ENCODE data around the gene TSR3. TPM values are rescaled to one million over a fixed set of nuclear protein-coding genes. Genes with fewer than 3 reads are reported as not detected.

TSR3 gene
- total RNA-seq, 1 experiment from 2014 or later, result 58.8 TPM

DNA sequence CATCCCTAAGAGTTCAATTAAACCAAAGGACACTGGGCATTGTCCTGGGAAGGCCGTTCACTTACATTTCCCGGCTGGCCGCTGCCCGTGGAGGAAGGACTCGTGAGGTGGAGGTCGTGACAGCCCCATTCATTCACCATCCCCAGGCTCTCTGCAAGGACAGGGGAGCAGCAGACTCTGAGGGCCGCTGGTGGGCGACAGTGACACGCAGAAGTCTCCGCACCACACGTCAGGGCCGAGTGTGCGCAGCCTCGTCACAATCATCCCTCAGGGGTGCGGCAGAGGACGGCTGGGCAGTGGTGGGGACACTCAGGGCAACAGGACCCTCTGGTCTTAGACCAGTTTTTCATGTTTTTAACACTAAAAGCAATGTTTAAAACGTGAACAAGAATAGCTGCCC lies 41.1 kb upstream of the TSR3 start:
- H3K27me3 ChIP-seq (ENCODE audit: insufficient read depth, low read length), result no peaks in the 10 kb centered on the region
- no peak overlapping the region for H3K4me2 ChIP-seq (ENCODE audit: insufficient read depth, insufficient read length, low read length)
- no peak overlapping the region for H4K91ac ChIP-seq (ENCODE audit: insufficient read length, low read depth, low read length)
- H2BK12ac ChIP-seq (ENCODE audit: insufficient read length, low read depth, low read length), result no peak overlapping the region
- no peak overlapping the region for H3K4ac ChIP-seq (ENCODE audit: low read depth, low read length)
- H2BK15ac ChIP-seq (ENCODE audit: low read depth, low read length), result no peak overlapping the region
- H3K23ac ChIP-seq (ENCODE audit: insufficient read length, low read depth, low read length), result no peak overlapping the region
- H3K79me2 ChIP-seq (ENCODE audit: insufficient read depth, low read length), result no peaks in the 10 kb centered on the region
- H3T11ph ChIP-seq (ENCODE audit: low read length), result no peak overlapping the region
- Mint-ChIP-seq H3K9me3 (no peaks in the 10 kb centered on the region), H3K4me3 (no peak overlapping the region), H3K4me1 (no peaks in the 10 kb centered on the region), H3K36me3 (ENCODE audit: insufficient read depth in 1 of 3, low read depth in 3 of 3) (peaks cover 2 to 24% (median 23%) of the 10 kb centered on the region in 3 experiments; a peak in 4 of 7 replicates), H3K27me3 (ENCODE audit: low read depth) (no peaks in the 10 kb centered on the region), H3K27ac (no peak overlapping the region)
- H3K9ac ChIP-seq (ENCODE audit: extremely low read depth, insufficient read length, low read length), result no peak overlapping the region
- H3K9me3 ChIP-seq (ENCODE audit: control insufficient read depth, low read depth, low read length), result no peaks in the 10 kb centered on the region
- H3K23me2 ChIP-seq (ENCODE audit: insufficient read length, low read depth, low read length, poor library complexity, severe bottlenecking), result no peaks in the 10 kb centered on the region
- DNase-seq, result no peak
- H2BK5ac ChIP-seq (ENCODE audit: insufficient read length, low read length), result no peak overlapping the region
- H3K79me1 ChIP-seq (ENCODE audit: insufficient read depth, low read depth, low read length, poor library complexity, severe bottlenecking), result no peaks in the 10 kb centered on the region
- H3K27ac ChIP-seq (ENCODE audit: insufficient read length, low read depth, low read length), result no peak overlapping the region
- H4K5ac ChIP-seq (ENCODE audit: insufficient read length, low read depth, low read length), result no peak overlapping the region
- no peaks in the 10 kb centered on the region for H4K20me1 ChIP-seq (ENCODE audit: control insufficient read depth, insufficient read depth, insufficient read length)
- WGBS (ENCODE audit: extremely low coverage, insufficient read length, low lambda C conversion rate), result no CpG with 5 or more reads among the region's 17 CpGs
- no peak overlapping the region for H3K56ac ChIP-seq (ENCODE audit: insufficient read length, low read depth, low read length)
- H3K14ac ChIP-seq (ENCODE audit: insufficient read depth, low read length), result no peak overlapping the region
- H3K4me1 ChIP-seq (ENCODE audit: insufficient read depth, low read length), result no peaks in the 10 kb centered on the region
- no peak overlapping the region for H2AFZ ChIP-seq (ENCODE audit: low read length)
- H2BK20ac ChIP-seq (ENCODE audit: low read depth, low read length, poor library complexity, severe bottlenecking), result no peak overlapping the region
- no peak overlapping the region for H2AK5ac ChIP-seq (ENCODE audit: insufficient read length, low read length)
- no peak overlapping the region for H3K18ac ChIP-seq (ENCODE audit: insufficient read length, low read depth, low read length)
- no peak overlapping the region for H4K8ac ChIP-seq (replicated peaks; ENCODE audit: insufficient read length, low read depth, low read length)
- TF ChIP-seq, protein P1, sequence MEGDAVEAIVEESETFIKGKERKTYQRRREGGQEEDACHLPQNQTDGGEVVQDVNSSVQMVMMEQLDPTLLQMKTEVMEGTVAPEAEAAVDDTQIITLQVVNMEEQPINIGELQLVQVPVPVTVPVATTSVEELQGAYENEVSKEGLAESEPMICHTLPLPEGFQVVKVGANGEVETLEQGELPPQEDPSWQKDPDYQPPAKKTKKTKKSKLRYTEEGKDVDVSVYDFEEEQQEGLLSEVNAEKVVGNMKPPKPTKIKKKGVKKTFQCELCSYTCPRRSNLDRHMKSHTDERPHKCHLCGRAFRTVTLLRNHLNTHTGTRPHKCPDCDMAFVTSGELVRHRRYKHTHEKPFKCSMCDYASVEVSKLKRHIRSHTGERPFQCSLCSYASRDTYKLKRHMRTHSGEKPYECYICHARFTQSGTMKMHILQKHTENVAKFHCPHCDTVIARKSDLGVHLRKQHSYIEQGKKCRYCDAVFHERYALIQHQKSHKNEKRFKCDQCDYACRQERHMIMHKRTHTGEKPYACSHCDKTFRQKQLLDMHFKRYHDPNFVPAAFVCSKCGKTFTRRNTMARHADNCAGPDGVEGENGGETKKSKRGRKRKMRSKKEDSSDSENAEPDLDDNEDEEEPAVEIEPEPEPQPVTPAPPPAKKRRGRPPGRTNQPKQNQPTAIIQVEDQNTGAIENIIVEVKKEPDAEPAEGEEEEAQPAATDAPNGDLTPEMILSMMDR (conservative IDR thresholded peaks at IDR 0.05), result no peak
- no peak overlapping the region for H2BK120ac ChIP-seq (ENCODE audit: low read depth, low read length, poor library complexity, severe bottlenecking)
